Activated CD8-positive, alpha-beta T cell treated with anti-CD3 and anti-CD28 coated beads for 36 hours (primary cell): ENCODE measurements around the gene GOSR1. TPM values are rescaled to one million over a fixed set of nuclear protein-coding genes. Genes with fewer than 3 reads are reported as not detected.
"Not testable (repeated sequence)": the region's sequence is repeated elsewhere in the genome, so short reads cannot be mapped to it uniquely, and the experiment has no call there.

Source experiments
- ATAC-seq: fragments of 200-7000 bp; cut with Tn5 transposase; one replicate; pipeline ENCODE4 v1.10.0; 2021; ENCODE audit warnings: mild to moderate bottlenecking, moderate library complexity
- CTCF ChIA-PET: fragments of 350-600 bp; sonication (Branson Sonifier 250); formaldehyde crosslinking; loops from one replicate; lab custom pipeline; 2021; ENCODE audit warnings: antibody characterized with exemption; lab: Charles Lee
- POLR2A ChIA-PET: fragments of 350-600 bp; sonication (Branson Sonifier 250); formaldehyde crosslinking; loops from one replicate; lab custom pipeline; 2021; ENCODE audit warnings: antibody characterized with exemption; lab: Charles Lee
- DNase-seq: peaks from one replicate; pipeline ENCODE4 v3.0.0-alpha.2; 2020
- H3K27ac Mint-ChIP-seq: one replicate; pipeline ENCODE4 v1.8.0; 2021; ENCODE audit warnings: mild to moderate bottlenecking, mixed read lengths
- H3K27me3 Mint-ChIP-seq: one replicate; pipeline ENCODE4 v1.8.0; 2021; ENCODE audit warnings: mixed read lengths
- H3K36me3 Mint-ChIP-seq: one replicate; pipeline ENCODE4 v1.8.0; 2021; ENCODE audit warnings: low read depth, mixed read lengths
- H3K4me1 Mint-ChIP-seq: one replicate; pipeline ENCODE4 v1.8.0; 2021; ENCODE audit warnings: low read depth, mixed read lengths
- H3K4me3 Mint-ChIP-seq: one replicate; pipeline ENCODE4 v1.8.0; 2021; ENCODE audit warnings: mild to moderate bottlenecking, moderate library complexity, mixed read lengths
- H3K9me3 Mint-ChIP-seq: one replicate; pipeline ENCODE4 v1.8.0; 2021; ENCODE audit warnings: mixed read lengths
- intact Hi-C: fragments of 100-400 bp; cut with micrococcal nuclease; formaldehyde crosslinking; loops from one replicate; pipeline ENCODE4 v1.10.0; 2022
- total RNA-seq, 2 experiments: library from RNA; stranded (reverse); gene quantifications; one replicate each; pipeline ENCODE4 v1.2.3, GENCODE V29; 2021
- TF ChIP-seq, protein P1 (sequence below): fragments of 200-600 bp; IDR thresholded peaks from one replicate; pipeline ENCODE4 v1.8.0; 2022; ENCODE audit warnings: antibody characterized with exemption, mild to moderate bottlenecking

The GOSR1 gene
- total RNA-seq, 2 experiments from 2014 or later: 37.1 to 38.8 TPM

DNA sequence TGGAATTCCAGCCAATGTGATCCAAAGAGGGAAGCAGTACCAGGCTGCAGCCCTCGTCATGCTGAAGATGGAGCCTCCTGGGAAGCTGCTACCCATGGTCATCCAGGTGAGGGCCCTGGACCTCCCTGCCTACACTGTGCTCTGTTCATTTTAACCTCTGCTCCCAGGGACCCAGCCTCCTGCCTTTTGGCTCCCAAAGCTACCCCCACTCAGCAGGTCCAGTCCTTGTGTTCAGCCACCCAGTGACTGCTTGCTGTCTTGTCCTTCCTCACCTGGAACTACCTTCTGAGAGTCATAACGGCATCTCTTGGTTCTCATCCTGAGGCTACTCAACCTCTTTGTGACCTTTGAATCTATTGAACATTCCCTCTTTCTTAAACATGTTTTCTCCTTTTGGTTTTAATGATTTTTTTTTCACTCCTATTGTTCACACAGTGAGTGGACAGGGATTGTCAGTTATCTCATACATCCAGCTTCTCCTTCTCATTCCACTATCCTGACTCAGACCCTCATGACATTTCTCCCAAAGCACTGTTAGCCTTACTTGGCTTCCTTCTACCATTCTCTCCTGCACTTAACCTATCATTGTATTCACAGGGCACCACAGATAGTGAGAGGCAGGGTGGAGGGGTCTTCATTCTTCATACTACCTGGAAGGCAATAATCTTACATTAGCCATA lies 53.3 kb downstream of the GOSR1 start:
- POLR2A ChIA-PET: no interaction called here
- Mint-ChIP-seq H3K27ac (no peak overlapping the region), H3K4me3 (no peak overlapping the region), H3K4me1 (no peaks in the 10 kb centered on the region), H3K27me3 (no peaks in the 10 kb centered on the region), H3K9me3 (no peaks in the 10 kb centered on the region), H3K36me3 (no peaks in the 10 kb centered on the region)
- ATAC-seq (no peak), DNase-seq (no peak)
- intact Hi-C loops: no loop called here
- TF ChIP-seq, protein P1, sequence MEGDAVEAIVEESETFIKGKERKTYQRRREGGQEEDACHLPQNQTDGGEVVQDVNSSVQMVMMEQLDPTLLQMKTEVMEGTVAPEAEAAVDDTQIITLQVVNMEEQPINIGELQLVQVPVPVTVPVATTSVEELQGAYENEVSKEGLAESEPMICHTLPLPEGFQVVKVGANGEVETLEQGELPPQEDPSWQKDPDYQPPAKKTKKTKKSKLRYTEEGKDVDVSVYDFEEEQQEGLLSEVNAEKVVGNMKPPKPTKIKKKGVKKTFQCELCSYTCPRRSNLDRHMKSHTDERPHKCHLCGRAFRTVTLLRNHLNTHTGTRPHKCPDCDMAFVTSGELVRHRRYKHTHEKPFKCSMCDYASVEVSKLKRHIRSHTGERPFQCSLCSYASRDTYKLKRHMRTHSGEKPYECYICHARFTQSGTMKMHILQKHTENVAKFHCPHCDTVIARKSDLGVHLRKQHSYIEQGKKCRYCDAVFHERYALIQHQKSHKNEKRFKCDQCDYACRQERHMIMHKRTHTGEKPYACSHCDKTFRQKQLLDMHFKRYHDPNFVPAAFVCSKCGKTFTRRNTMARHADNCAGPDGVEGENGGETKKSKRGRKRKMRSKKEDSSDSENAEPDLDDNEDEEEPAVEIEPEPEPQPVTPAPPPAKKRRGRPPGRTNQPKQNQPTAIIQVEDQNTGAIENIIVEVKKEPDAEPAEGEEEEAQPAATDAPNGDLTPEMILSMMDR: no peak
- CTCF ChIA-PET: no interaction called here

DNA sequence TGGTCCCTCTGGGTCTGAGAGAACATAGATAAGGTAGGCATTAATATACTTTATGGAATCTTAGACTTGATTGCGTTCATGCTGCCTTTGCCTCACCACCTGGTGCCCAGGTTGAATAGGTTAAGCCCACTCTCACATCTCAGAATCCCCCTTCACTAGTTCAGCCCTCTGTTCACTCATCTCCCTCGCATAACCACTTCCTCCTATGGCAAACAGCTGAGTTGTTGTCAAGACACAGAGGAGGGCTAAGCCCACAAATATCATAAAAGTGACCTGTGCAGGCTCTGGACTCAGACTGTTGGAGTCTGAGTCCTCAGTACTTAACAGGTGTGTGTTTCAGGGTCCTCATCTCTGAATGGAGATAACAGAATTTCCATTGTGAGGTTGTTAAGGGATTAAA lies 55.7 kb downstream of the GOSR1 start:
- CTCF ChIA-PET: interaction anchor here (1.4 kb wide), 1 partner anchor 15 kb away, joined by 4 read pairs; no protein-coding TSS in a partner anchor
- H3K4me3 Mint-ChIP-seq: no peak overlapping the region
- H3K9me3 Mint-ChIP-seq: no peaks in the 10 kb centered on the region
- POLR2A ChIA-PET: no interaction called here
- ATAC-seq: no peak
- TF ChIP-seq, protein P1: no peak
- H3K4me1 Mint-ChIP-seq: no peaks in the 10 kb centered on the region
- DNase-seq: no peak
- H3K27ac Mint-ChIP-seq: no peak overlapping the region
- intact Hi-C loops: no loop called here
- H3K27me3 Mint-ChIP-seq: no peaks in the 10 kb centered on the region
- H3K36me3 Mint-ChIP-seq: no peaks in the 10 kb centered on the region

DNA sequence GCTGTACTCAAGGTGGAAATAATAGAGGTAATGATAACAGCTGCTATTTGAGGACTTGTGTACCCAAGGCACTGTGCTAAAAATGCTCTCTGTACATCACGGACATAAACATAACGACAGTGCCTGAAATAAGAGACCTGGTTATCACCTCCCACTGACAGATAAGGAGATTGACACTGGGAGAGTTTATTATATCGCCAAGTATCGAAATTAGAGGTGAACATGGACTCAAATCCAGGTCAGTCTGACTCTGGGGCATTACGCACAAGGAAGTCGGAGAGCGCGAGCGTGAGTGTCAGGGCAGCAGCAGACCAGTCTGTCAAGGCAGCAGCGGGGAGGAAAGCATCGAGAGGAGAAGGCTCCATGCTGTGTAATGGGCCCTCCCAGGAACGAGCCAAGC lies 57.1 kb downstream of the GOSR1 start:
- CTCF ChIA-PET: no interaction called here
- DNase-seq: no peak
- Mint-ChIP-seq H3K27ac (no peak overlapping the region), H3K36me3 (no peaks in the 10 kb centered on the region), H3K4me3 (no peak overlapping the region), H3K9me3 (no peaks in the 10 kb centered on the region), H3K4me1 (no peaks in the 10 kb centered on the region), H3K27me3 (no peaks in the 10 kb centered on the region)
- intact Hi-C loops: no loop called here
- TF ChIP-seq, protein P1: no peak
- ATAC-seq: no peak
- POLR2A ChIA-PET: no interaction called here

DNA sequence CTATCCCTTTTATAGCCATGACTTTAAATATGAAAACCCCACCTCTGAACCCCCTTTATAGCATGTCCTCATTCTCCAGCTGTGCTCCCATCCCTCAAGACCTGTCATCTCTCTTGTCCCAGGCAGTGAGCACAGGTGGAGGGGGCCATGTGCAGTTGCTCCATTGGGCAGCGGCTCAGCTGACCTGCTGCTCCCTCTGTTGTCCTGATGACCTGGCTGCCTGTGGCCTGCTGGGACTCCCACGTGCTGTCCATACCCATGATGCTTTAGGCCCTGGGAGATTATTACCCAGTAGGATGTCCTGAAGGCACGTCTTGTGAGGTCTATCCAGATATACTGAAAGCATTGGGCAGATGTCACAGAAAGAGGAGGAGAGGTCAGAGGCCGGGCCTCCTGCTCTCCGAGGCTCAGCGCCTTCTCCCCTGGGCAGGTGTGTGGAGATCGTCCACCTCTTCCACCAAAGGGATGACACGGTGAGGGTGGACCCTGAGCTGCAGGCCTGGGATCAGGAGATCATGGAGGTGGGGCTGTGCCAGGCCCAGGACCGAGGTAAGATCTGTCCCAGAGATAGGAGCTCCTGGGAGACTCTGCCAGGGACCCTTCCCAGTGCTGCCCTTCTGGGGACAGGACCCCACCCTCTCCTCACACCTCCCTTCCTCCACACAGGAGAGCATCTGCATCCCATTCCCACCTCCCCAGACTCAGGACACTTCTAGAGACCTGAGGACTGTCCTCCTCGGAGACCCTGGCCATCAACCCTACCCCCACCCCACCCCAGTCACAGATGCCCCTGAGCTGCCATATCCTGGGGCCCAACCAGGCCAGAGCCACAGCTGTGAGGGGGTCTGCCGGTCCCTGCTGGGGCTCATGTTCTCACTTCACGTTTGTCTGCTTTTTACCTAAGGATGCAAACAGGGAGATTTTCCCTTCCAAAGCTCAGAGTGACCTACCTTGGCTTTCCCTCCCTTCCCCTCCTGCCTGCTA lies 58.0 kb downstream of the GOSR1 start:
- intact Hi-C loops: no loop called here
- H3K9me3 Mint-ChIP-seq: no peaks in the 10 kb centered on the region
- H3K36me3 Mint-ChIP-seq: no peaks in the 10 kb centered on the region
- ChIA-PET POLR2A (no interaction called here), CTCF (no interaction called here)
- no peak for ATAC-seq
- TF ChIP-seq, protein P1: no peak
- no peaks in the 10 kb centered on the region for H3K27me3 Mint-ChIP-seq
- H3K4me3 Mint-ChIP-seq: no peak overlapping the region
- no peak overlapping the region for H3K27ac Mint-ChIP-seq
- no peaks in the 10 kb centered on the region for H3K4me1 Mint-ChIP-seq
- DNase-seq: no peak

- H3K27ac Mint-ChIP-seq, CTCF ChIA-PET, H3K27me3 Mint-ChIP-seq, H3K4me1 Mint-ChIP-seq, H3K4me3 Mint-ChIP-seq, H3K36me3 Mint-ChIP-seq, intact Hi-C loops, POLR2A ChIA-PET, H3K9me3 Mint-ChIP-seq, ATAC-seq, DNase-seq: not testable (repeated sequence)
Measured at GRCh38 chr17:30536846-30537245, 59.6 kb downstream of the GOSR1 start.

GRCh38 chr17:30537667-30538066 lies 60.5 kb downstream of the GOSR1 start:
- H3K27me3 Mint-ChIP-seq, H3K36me3 Mint-ChIP-seq, ATAC-seq, intact Hi-C loops, H3K9me3 Mint-ChIP-seq, H3K27ac Mint-ChIP-seq, H3K4me1 Mint-ChIP-seq, CTCF ChIA-PET, H3K4me3 Mint-ChIP-seq, DNase-seq: not testable (repeated sequence)
- POLR2A ChIA-PET: interaction anchor here (0.6 kb wide), 1 partner anchor 15 kb away, joined by 4 read pairs; no protein-coding TSS in a partner anchor
